HepG2 (cell line): ENCODE data around the gene MAP3K8. TPM values are rescaled to one million over a fixed set of nuclear protein-coding genes. Genes with fewer than 3 reads are reported as not detected.

ENCODE experiments used
- CREM ChIP-seq, 2 experiments: sonication (generic) in 1 of 2; formaldehyde crosslinking in 1 of 2; IDR thresholded peaks; 2 replicates each; pipeline versions ENCODE4 v1.4.0 to v1.6.1; 2016 to 2020; ENCODE audit warnings: antibody characterized with exemption in 1 of 2, mild to moderate bottlenecking in 1 of 2, missing genetic modification reagents in 1 of 2
- ELF1 ChIP-seq: sonication (generic); formaldehyde crosslinking; IDR thresholded peaks from 2 replicates; pipeline ENCODE4 v1.4.0; 2020; ENCODE audit warnings: missing genetic modification reagents
- GABPB1 ChIP-seq: IDR thresholded peaks from 2 replicates; pipeline ENCODE4 v1.6.1; 2016; ENCODE audit warnings: mild to moderate bottlenecking, missing genetic modification reagents, moderate library complexity, missing compliant biosample characterization
- SP2 ChIP-seq: sonication (generic); formaldehyde crosslinking; IDR thresholded peaks from 2 replicates; pipeline ENCODE4 v1.5.1; 2020; ENCODE audit warnings: mild to moderate bottlenecking, missing genetic modification reagents
- TCF7 ChIP-seq: sonication (generic); IDR thresholded peaks from 2 replicates; pipeline ENCODE4 v1.6.1; 2016; ENCODE audit warnings: antibody characterized with exemption, low read depth
- TOPORS ChIP-seq: sonication (generic); formaldehyde crosslinking; IDR thresholded peaks from 2 replicates; pipeline ENCODE4 v1.8.0; 2023; ENCODE audit warnings: mild to moderate bottlenecking, missing genetic modification reagents
- TRIM24 ChIP-seq: sonication (generic); formaldehyde crosslinking; IDR thresholded peaks from 2 replicates; pipeline ENCODE4 v1.8.0; 2022; ENCODE audit warnings: mild to moderate bottlenecking, missing genetic modification reagents
- ZBTB7A ChIP-seq: sonication (generic); formaldehyde crosslinking; IDR thresholded peaks from 2 replicates; pipeline ENCODE4 v1.8.0; 2022; ENCODE audit warnings: mild to moderate bottlenecking, missing genetic modification reagents
- ZBTB7B ChIP-seq: sonication (generic); formaldehyde crosslinking; IDR thresholded peaks from 2 replicates; pipeline ENCODE4 v1.4.0; 2020; ENCODE audit warnings: missing genetic modification reagents
- ZFP36L2 ChIP-seq: sonication (generic); formaldehyde crosslinking; IDR thresholded peaks from 2 replicates; pipeline ENCODE4 v1.4.0; 2020; ENCODE audit warnings: missing genetic modification reagents
- ZMAT3 ChIP-seq: sonication (generic); formaldehyde crosslinking; conservative IDR thresholded peaks from 2 replicates; pipeline ENCODE4 v1.7.0; 2021; ENCODE audit warnings: missing genetic modification reagents
- ZNF251 ChIP-seq: sonication (generic); formaldehyde crosslinking; IDR thresholded peaks from 2 replicates; pipeline ENCODE4 v1.9.0; 2021; ENCODE audit warnings: mild to moderate bottlenecking, missing genetic modification reagents
- ZNF264 ChIP-seq: sonication (generic); formaldehyde crosslinking; IDR thresholded peaks from 2 replicates; pipeline ENCODE4 v1.4.0; 2020; ENCODE audit warnings: missing genetic modification reagents
- ZNF317 ChIP-seq: sonication (generic); formaldehyde crosslinking; IDR thresholded peaks from 2 replicates; pipeline ENCODE4 v1.5.0; 2020; ENCODE audit warnings: mild to moderate bottlenecking, missing genetic modification reagents
- ZNF432 ChIP-seq: sonication (generic); formaldehyde crosslinking; IDR thresholded peaks from 2 replicates; pipeline ENCODE4 v1.5.0; 2020; ENCODE audit warnings: missing genetic modification reagents, mild to moderate bottlenecking, borderline replicate concordance
- polyA plus RNA-seq, 8 experiments: library from polyadenylated mRNA; depleted of rRNA in 3 of 8; stranded (reverse) in 7 of 8; unstranded in 1 of 8; fragments of >200 nt; fragmentation: Illumina TruSeq in 4 of 8; extraction: Trizol in 4 of 8; gene quantifications; 2 replicates each; pipeline versions ENCODE4 v1.2.1 to v1.2.3, GENCODE V29; 2011 to 2016; ENCODE audit warnings: low read depth in 4 of 8, missing spikeins in 1 of 8, mixed read lengths in 1 of 8; ENCODE audit not compliant: insufficient read depth in 1 of 8
- total RNA-seq, 5 experiments: library from RNA; depleted of rRNA; stranded (reverse); fragments of >200 nt; fragmentation: Illumina TruSeq; extraction: Trizol; gene quantifications; 2 replicates each; pipeline ENCODE4 v1.2.3, GENCODE V29; 2016; ENCODE audit warnings: low read depth in 1 of 5
- TF ChIP-seq, protein P1 (sequence below): sonication (generic); formaldehyde crosslinking; IDR thresholded peaks from 2 replicates; pipeline ENCODE4 v1.4.0; 2020; ENCODE audit warnings: missing genetic modification reagents
- TF ChIP-seq, protein P2 (sequence below): IDR thresholded peaks from 2 replicates; pipeline ENCODE4 v1.6.1; 2016; ENCODE audit warnings: low read depth, borderline replicate concordance
- TF ChIP-seq, protein P3 (sequence below): sonication (generic); formaldehyde crosslinking; conservative IDR thresholded peaks from 2 replicates; pipeline ENCODE4 v1.4.0; 2020; ENCODE audit warnings: missing genetic modification reagents
- TF ChIP-seq, protein P4 (sequence below): sonication (generic); formaldehyde crosslinking; IDR thresholded peaks from 2 replicates; pipeline ENCODE4 v1.5.0; 2020; ENCODE audit warnings: missing genetic modification reagents, mild to moderate bottlenecking, borderline replicate concordance
- TF ChIP-seq, protein P5 (sequence below): sonication (generic); formaldehyde crosslinking; IDR thresholded peaks from 2 replicates; pipeline ENCODE4 v1.4.0; 2020; ENCODE audit warnings: missing genetic modification reagents
- TF ChIP-seq, protein P6 (sequence below): IDR thresholded peaks from 2 replicates; pipeline ENCODE4 v1.4.0; 2020; ENCODE audit warnings: mild to moderate bottlenecking, missing genetic modification reagents

Gene MAP3K8
- total and polyA plus RNA-seq, 2 of the 13 experiments (the other 11 are each of a cell fraction or from before 2014, with no cell fraction given): 19.3 to 37.9 TPM

DNA sequence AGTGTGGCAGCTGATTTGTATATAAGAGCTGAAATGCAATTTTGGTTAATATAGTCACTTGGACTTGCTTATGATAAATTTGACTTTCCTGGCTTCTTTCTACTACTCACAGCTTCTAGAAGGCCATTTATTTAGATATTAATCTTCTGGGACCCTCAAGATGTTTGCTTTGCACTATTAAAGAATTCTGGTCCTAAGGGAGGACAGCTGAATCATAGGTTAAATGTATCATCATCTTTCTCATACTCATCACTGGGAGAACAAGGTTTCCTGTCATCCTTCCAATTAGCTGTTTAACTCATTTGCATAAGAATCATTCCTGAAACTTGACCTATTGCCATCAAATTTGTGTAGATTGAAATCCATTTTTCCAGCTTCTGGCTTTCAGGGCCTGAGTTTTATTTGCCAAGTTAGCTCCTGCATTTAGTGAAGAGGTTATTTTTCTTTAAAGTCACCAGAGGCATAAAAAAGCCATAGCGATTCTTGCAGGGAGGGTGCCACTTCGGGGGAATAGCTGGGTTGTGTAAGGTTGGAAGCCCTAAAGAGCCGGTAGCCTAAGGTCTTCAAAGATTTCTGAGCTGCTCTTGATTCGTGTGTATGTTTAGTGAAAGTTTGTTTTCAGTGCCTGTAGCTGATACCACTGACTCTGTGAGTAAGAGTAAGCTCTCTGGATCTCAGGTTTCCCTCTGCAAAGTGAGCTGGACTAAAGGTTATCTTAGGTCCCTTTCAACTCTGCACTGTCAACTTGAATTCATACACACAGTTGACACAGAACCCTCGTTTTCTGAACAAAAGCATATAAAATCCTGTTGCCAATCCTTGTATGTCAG, 4.3 kb downstream of the MAP3K8 start (continued):
- TF ChIP-seq ELF1 (CRISPR knock-in tag): 0 out of 2 replicates have a peak, but pooled peaks have one; percentile 10
- TF ChIP-seq ZFP36L2: no peak
- TF ChIP-seq SP2 (CRISPR knock-in tag): no peak
- TF ChIP-seq, protein P1, sequence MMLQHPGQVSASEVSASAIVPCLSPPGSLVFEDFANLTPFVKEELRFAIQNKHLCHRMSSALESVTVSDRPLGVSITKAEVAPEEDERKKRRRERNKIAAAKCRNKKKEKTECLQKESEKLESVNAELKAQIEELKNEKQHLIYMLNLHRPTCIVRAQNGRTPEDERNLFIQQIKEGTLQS (CRISPR knock-in tag): no peak
- peak; percentile 83 for TF ChIP-seq TCF7
- no peak for TF ChIP-seq ZBTB7A (CRISPR knock-in tag)
- no peak for TF ChIP-seq ZNF432 (CRISPR knock-in tag)
- no peak for TF ChIP-seq GABPB1 (CRISPR knock-in tag)
- TF ChIP-seq, protein P2, sequence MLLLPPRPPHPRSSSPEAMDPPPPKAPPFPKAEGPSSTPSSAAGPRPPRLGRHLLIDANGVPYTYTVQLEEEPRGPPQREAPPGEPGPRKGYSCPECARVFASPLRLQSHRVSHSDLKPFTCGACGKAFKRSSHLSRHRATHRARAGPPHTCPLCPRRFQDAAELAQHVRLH (CRISPR knock-in tag): peak; percentile 49; the same call in 1 of the 2 replicates
- no peak for TF ChIP-seq ZNF251 (CRISPR knock-in tag)
- TF ChIP-seq, protein P3, sequence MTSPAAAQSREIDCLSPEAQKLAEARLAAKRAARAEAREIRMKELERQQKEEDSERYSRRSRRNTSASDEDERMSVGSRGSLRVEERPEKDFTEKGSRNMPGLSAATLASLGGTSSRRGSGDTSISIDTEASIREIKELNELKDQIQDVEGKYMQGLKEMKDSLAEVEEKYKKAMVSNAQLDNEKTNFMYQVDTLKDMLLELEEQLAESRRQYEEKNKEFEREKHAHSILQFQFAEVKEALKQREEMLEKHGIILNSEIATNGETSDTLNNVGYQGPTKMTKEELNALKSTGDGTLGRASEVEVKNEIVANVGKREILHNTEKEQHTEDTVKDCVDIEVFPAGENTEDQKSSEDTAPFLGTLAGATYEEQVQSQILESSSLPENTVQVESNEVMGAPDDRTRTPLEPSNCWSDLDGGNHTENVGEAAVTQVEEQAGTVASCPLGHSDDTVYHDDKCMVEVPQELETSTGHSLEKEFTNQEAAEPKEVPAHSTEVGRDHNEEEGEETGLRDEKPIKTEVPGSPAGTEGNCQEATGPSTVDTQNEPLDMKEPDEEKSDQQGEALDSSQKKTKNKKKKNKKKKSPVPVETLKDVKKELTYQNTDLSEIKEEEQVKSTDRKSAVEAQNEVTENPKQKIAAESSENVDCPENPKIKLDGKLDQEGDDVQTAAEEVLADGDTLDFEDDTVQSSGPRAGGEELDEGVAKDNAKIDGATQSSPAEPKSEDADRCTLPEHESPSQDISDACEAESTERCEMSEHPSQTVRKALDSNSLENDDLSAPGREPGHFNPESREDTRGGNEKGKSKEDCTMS (CRISPR knock-in tag): no peak
- TF ChIP-seq ZNF264 (CRISPR knock-in tag): 0 out of 2 replicates have a peak, but pooled peaks have one; percentile 51
- no peak; the same call in 1 of the 2 replicates for TF ChIP-seq ZBTB7B (CRISPR knock-in tag)
- TF ChIP-seq, protein P4, sequence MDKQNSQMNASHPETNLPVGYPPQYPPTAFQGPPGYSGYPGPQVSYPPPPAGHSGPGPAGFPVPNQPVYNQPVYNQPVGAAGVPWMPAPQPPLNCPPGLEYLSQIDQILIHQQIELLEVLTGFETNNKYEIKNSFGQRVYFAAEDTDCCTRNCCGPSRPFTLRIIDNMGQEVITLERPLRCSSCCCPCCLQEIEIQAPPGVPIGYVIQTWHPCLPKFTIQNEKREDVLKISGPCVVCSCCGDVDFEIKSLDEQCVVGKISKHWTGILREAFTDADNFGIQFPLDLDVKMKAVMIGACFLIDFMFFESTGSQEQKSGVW (CRISPR knock-in tag): no peak
- TF ChIP-seq, protein P5, sequence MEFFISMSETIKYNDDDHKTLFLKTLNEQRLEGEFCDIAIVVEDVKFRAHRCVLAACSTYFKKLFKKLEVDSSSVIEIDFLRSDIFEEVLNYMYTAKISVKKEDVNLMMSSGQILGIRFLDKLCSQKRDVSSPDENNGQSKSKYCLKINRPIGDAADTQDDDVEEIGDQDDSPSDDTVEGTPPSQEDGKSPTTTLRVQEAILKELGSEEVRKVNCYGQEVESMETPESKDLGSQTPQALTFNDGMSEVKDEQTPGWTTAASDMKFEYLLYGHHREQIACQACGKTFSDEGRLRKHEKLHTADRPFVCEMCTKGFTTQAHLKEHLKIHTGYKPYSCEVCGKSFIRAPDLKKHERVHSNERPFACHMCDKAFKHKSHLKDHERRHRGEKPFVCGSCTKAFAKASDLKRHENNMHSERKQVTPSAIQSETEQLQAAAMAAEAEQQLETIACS (CRISPR knock-in tag): no peak
- TF ChIP-seq ZNF317 (CRISPR knock-in tag): no peak
- TF ChIP-seq, protein P6, sequence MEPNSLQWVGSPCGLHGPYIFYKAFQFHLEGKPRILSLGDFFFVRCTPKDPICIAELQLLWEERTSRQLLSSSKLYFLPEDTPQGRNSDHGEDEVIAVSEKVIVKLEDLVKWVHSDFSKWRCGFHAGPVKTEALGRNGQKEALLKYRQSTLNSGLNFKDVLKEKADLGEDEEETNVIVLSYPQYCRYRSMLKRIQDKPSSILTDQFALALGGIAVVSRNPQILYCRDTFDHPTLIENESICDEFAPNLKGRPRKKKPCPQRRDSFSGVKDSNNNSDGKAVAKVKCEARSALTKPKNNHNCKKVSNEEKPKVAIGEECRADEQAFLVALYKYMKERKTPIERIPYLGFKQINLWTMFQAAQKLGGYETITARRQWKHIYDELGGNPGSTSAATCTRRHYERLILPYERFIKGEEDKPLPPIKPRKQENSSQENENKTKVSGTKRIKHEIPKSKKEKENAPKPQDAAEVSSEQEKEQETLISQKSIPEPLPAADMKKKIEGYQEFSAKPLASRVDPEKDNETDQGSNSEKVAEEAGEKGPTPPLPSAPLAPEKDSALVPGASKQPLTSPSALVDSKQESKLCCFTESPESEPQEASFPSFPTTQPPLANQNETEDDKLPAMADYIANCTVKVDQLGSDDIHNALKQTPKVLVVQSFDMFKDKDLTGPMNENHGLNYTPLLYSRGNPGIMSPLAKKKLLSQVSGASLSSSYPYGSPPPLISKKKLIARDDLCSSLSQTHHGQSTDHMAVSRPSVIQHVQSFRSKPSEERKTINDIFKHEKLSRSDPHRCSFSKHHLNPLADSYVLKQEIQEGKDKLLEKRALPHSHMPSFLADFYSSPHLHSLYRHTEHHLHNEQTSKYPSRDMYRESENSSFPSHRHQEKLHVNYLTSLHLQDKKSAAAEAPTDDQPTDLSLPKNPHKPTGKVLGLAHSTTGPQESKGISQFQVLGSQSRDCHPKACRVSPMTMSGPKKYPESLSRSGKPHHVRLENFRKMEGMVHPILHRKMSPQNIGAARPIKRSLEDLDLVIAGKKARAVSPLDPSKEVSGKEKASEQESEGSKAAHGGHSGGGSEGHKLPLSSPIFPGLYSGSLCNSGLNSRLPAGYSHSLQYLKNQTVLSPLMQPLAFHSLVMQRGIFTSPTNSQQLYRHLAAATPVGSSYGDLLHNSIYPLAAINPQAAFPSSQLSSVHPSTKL: peak; percentile 82
- peak; percentile 67; the same call in 1 of the 2 replicates for TF ChIP-seq CREM (IDR thresholded peaks at IDR 0.05)
- TF ChIP-seq CREM (CRISPR knock-in tag; IDR thresholded peaks at IDR 0.05): no peak
- TF ChIP-seq TOPORS: no peak
- 0 out of 2 replicates have a peak, but pooled peaks have one; percentile 27 for TF ChIP-seq ZMAT3 (CRISPR knock-in tag)
- TF ChIP-seq TRIM24 (CRISPR knock-in tag): no peak
